H1 (cell line): Measurements from ENCODE around the gene LCORL. TPM values are rescaled to one million over a fixed set of nuclear protein-coding genes. Genes with fewer than 3 reads are reported as not detected.

ENCODE experiments used
- KDM1A ChIP-seq: fragments of 200-600, 300-600 bp; sonication (generic); IDR thresholded peaks from 2 replicates; pipeline ENCODE4 v1.7.1; 2016; ENCODE audit warnings: mild to moderate bottlenecking, low read length, borderline replicate concordance
- POLR2AphosphoS5 ChIP-seq: IDR thresholded peaks from 2 replicates; pipeline ENCODE4 v1.6.1; 2011; ENCODE audit warnings: low read depth, low read length
- SP2 ChIP-seq: IDR thresholded peaks from 2 replicates; pipeline ENCODE4 v1.6.1; 2012; ENCODE audit warnings: mild to moderate bottlenecking, low read length, inconsistent platforms
- polyA plus RNA-seq, 7 experiments: library from polyadenylated mRNA; depleted of rRNA in 3 of 7; stranded (reverse) in 5 of 7; unstranded in 2 of 7; fragments of >200 nt in 5 of 7; fragments of 200-250 nt in 2 of 7; gene quantifications; 1 replicate in 5 of 7; 2 replicates in 1 of 7; 4 replicates in 1 of 7; pipeline versions ENCODE4 v1.2.1 to v1.2.3, GENCODE V29; 2011 to 2013; ENCODE audit warnings: missing spikeins in 2 of 7, mixed read lengths in 2 of 7
- total RNA-seq: library from RNA; stranded (reverse); fragmentation: NEBNext Ultra II Directional; extraction: Animal tissue kit (Norgen Biotek cat#: 25700); gene quantifications from 2 replicates; pipeline ENCODE4 v1.2.1, GENCODE V29; 2021

Gene LCORL
- total and polyA plus RNA-seq, 2 of the 8 experiments (the other 6 are each of a cell fraction or from before 2014, with no cell fraction given), result 2.2 to 19.2 TPM

- TF ChIP-seq KDM1A (no peak), POLR2AphosphoS5 (no peak), SP2 (no peak)
Measured at GRCh38 chr4:17934286-17934685, 87.3 kb downstream of the LCORL start (continued).
